Thyroid gland (tissue), 4 donors: ENCODE data around the gene DTX3L.

Source experiments
- CTCF ChIP-seq, 6 experiments: fragments of 200-600 bp in 3 of 6; fragments of 450-650 bp in 3 of 6; sonication (generic) in 3 of 6; IDR thresholded peaks; one replicate each; pipeline ENCODE4 v1.5.1; 2016 to 2019; ENCODE audit warnings: antibody characterized with exemption in 6 of 6, mild to moderate bottlenecking in 2 of 6, inconsistent platforms in 1 of 6, moderate library complexity in 1 of 6
- POLR2A ChIP-seq, 2 donors: fragments of 450-650 bp; IDR thresholded peaks; one replicate each; pipeline ENCODE4 v1.6.1; 2017; ENCODE audit warnings: antibody characterized with exemption in 2 of 2, mild to moderate bottlenecking in 2 of 2, moderate library complexity in 1 of 2

GRCh38 chr3:122586098-122586497, 22.0 kb downstream of the DTX3L start:
- TF ChIP-seq CTCF (IDR thresholded peaks at IDR 0.05) (no peak), POLR2A (IDR thresholded peaks at IDR 0.05) (no peak)
